Measurements from ENCODE around the gene PACS1. TPM values are rescaled to one million over a fixed set of nuclear protein-coding genes. Genes with fewer than 3 reads are reported as not detected.
"Not testable (repeated sequence)": the region's sequence is repeated elsewhere in the genome, so short reads cannot be mapped to it uniquely, and the experiment has no call there.

PACS1 gene
- total and polyA plus RNA-seq, 8 donors, result 14.7 to 269 (median 51.0) TPM

- TF ChIP-seq EP300 (IDR thresholded peaks at IDR 0.05) (no peak), POLR2A (IDR thresholded peaks at IDR 0.05) (no peak), POLR2AphosphoS5 (IDR thresholded peaks at IDR 0.05) (no peak), CTCF (IDR thresholded peaks at IDR 0.05) (no peak)
- Histone ChIP-seq H3K9me3 (no peaks in the 10 kb centered on the region), H3K4me1 (peaks cover 18 to 52% (median 42%) of the 10 kb centered on the region in 4 donors), H3K4me3 (no peak overlapping the region), H3K27me3 (no peaks in the 10 kb centered on the region), H3K36me3 (peaks cover 3 to 39% (median 26%) of the 10 kb centered on the region in 4 donors), H3K27ac (no peak overlapping the region)
- DNase-seq, result no peak
- WGBS, 5 donors, result 91 to 100% (median 100%) methylated on average over 1 of the region's 1 CpG
- intact Hi-C loops (cut with DNase I; ENCODE audit: low total_unique reads), result loop anchor here (10.0 kb wide), 1 partner anchor 61 kb away; no protein-coding TSS in a partner anchor
Observed at GRCh38 chr11:66073669-66074068, 3.6 kb downstream of the PACS1 start.

GRCh38 chr11:66075273-66075672, 5.2 kb downstream of the PACS1 start:
- peaks cover 0 to 35% (median 23%) of the 10 kb centered on the region in 4 donors for H3K36me3 ChIP-seq
- no peaks in the 10 kb centered on the region for H3K9me3 ChIP-seq
- no peaks in the 10 kb centered on the region for H3K27me3 ChIP-seq
- no peak for DNase-seq
- peaks cover 14 to 57% (median 40%) of the 10 kb centered on the region in 4 donors for H3K4me1 ChIP-seq
- H3K27ac ChIP-seq, result no peak overlapping the region
- TF ChIP-seq POLR2AphosphoS5 (IDR thresholded peaks at IDR 0.05), result no peak
- TF ChIP-seq EP300 (IDR thresholded peaks at IDR 0.05), result no peak
- TF ChIP-seq POLR2A (IDR thresholded peaks at IDR 0.05), result no peak
- no peak overlapping the region for H3K4me3 ChIP-seq
- 96 to 98% (median 98%) methylated on average over 4 of the region's 4 CpGs for WGBS, 5 donors
- intact Hi-C loops (cut with DNase I; ENCODE audit: low total_unique reads), result loop anchor here (10.0 kb wide), 1 partner anchor 60 kb away; no protein-coding TSS in a partner anchor

GRCh38 chr11:66076561-66076960, 6.5 kb downstream of the PACS1 start:
- H3K27me3 ChIP-seq, result no peaks in the 10 kb centered on the region
- H3K9me3 ChIP-seq, result no peaks in the 10 kb centered on the region
- peaks cover 21 to 61% (median 43%) of the 10 kb centered on the region in 4 donors for H3K4me1 ChIP-seq
- no peak overlapping the region for H3K4me3 ChIP-seq
- intact Hi-C loops (cut with DNase I; ENCODE audit: low total_unique reads), result loop anchor here (10.0 kb wide), 1 partner anchor 58 kb away; no protein-coding TSS in a partner anchor
- TF ChIP-seq POLR2A (IDR thresholded peaks at IDR 0.05) (no peak), POLR2AphosphoS5 (IDR thresholded peaks at IDR 0.05) (no peak), EP300 (IDR thresholded peaks at IDR 0.05) (no peak), CTCF (IDR thresholded peaks at IDR 0.05) (no peak)
- no peak for DNase-seq
- H3K27ac ChIP-seq, result no peak overlapping the region
- WGBS, 5 donors, result 76 to 91% (median 88%) methylated on average over 6 to 9 of the region's 9 CpGs
- peaks cover 0 to 35% (median 23%) of the 10 kb centered on the region in 4 donors for H3K36me3 ChIP-seq

- no peaks in the 10 kb centered on the region for H3K9me3 ChIP-seq
- no peak overlapping the region for H3K4me3 ChIP-seq
- H3K4me1 ChIP-seq, result peaks cover 17 to 61% (median 43%) of the 10 kb centered on the region in 4 donors
- no peaks in the 10 kb centered on the region for H3K27me3 ChIP-seq
- WGBS, 5 donors, result 84 to 93% (median 91%) methylated on average over 3 of the region's 3 CpGs
- TF ChIP-seq POLR2A (IDR thresholded peaks at IDR 0.05) (no peak), POLR2AphosphoS5 (IDR thresholded peaks at IDR 0.05) (no peak), EP300 (IDR thresholded peaks at IDR 0.05) (no peak), CTCF (IDR thresholded peaks at IDR 0.05) (no peak)
- intact Hi-C loops (cut with DNase I; ENCODE audit: low total_unique reads), result loop anchor here (10.0 kb wide), 1 partner anchor 57 kb away; no protein-coding TSS in a partner anchor
- peaks cover 0 to 35% (median 23%) of the 10 kb centered on the region in 4 donors for H3K36me3 ChIP-seq
- H3K27ac ChIP-seq, result no peak overlapping the region
- no peak for DNase-seq
Observed at GRCh38 chr11:66077927-66078326, 7.9 kb downstream of the PACS1 start.

- intact Hi-C loops (cut with DNase I; ENCODE audit: low total_unique reads), result loop anchor here (10.0 kb wide), 1 partner anchor 56 kb away; no protein-coding TSS in a partner anchor
- DNase-seq, H3K4me3 ChIP-seq, H3K27ac ChIP-seq, H3K27me3 ChIP-seq, H3K9me3 ChIP-seq: not testable (repeated sequence)
- Histone ChIP-seq H3K4me1 (peaks cover 26 to 67% (median 49%) of the 10 kb centered on the region in 4 donors), H3K36me3 (peaks cover 0 to 30% (median 18%) of the 10 kb centered on the region in 4 donors)
- WGBS, 5 donors, result 80 to 93% (median 85%) methylated on average over 7 of the region's 7 CpGs
Observed at GRCh38 chr11:66078949-66079348, 8.9 kb downstream of the PACS1 start.

All from stomach (tissue), 9 donors.